HCT116 (cell line): ENCODE measurements around the gene APBB2. TPM values are rescaled to one million over a fixed set of nuclear protein-coding genes. Genes with fewer than 3 reads are reported as not detected.

ENCODE experiments used
- ATAC-seq: fragments of 200-7000 bp; cut with Tn5 transposase; 2 replicates; pipeline ENCODE4 v1.9.1; 2020; ENCODE audit warnings: mild to moderate bottlenecking, moderate library complexity
- BruUV-seq: library from RNA; stranded (reverse); fragments of 400-500 nt; replicated peaks from 2 replicates; lab custom pipeline; 2021; lab: Mats Ljungman, UMichigan
- CTCF ChIA-PET: fragments of 300-600 bp; sonication (Branson Sonifier 250); formaldehyde crosslinking; loops from one replicate; lab custom pipeline; 2021; ENCODE audit warnings: antibody characterized with exemption; lab: Charles Lee
- POLR2A ChIA-PET: fragments of 300-600, 350-600 bp; sonication (Branson Sonifier 250); formaldehyde crosslinking; loops from one replicate; lab custom pipeline; 2021; ENCODE audit warnings: antibody characterized with exemption; lab: Charles Lee
- RAD21 ChIA-PET, 2 experiments: fragments of 300-600 bp; sonication (Branson Sonifier 250); formaldehyde crosslinking; loops; one replicate each; lab custom pipeline; 2023; ENCODE audit warnings: low total read pairs in 2 of 2; ENCODE audit not compliant: uncharacterized antibody in 2 of 2, unreplicated experiment in 2 of 2, low non-redundant PET in 1 of 2; lab: Charles Lee
- DNase-seq: peaks from one replicate; pipeline ENCODE4 v3.0.0-alpha.2; 2010; ENCODE audit warnings: low read depth, low spot score
- H2AFZ ChIP-seq: fragments of 200-600 bp; shearing (Covaris generic), sonication (generic); 2 replicates; pipeline ENCODE4 v1.6.1; 2017; ENCODE audit warnings: low read depth, mixed run types, mixed read lengths, antibody characterized with exemption, low read length; ENCODE audit not compliant: poor library complexity, severe bottlenecking
- H3K27ac ChIP-seq: 2 replicates; pipeline ENCODE4 v1.5.1; 2012; ENCODE audit warnings: low read depth, low read length
- H3K27me3 ChIP-seq: fragments of 200-600 bp; sonication (generic); 2 replicates; pipeline ENCODE4 v1.6.1; 2016; ENCODE audit warnings: mixed run types, low read length, mixed read lengths; ENCODE audit not compliant: insufficient read depth
- H3K36me3 ChIP-seq, 2 experiments: fragments of 200-500 bp in 1 of 2; fragments of 200-600 bp in 1 of 2; sonication (Bioruptor generic) in 1 of 2; sonication (generic) in 1 of 2; 2 replicates each; pipeline versions ENCODE4 v1.5.1 to v1.6.1; 2014 to 2016; ENCODE audit warnings: low read length in 2 of 2, inconsistent platforms in 1 of 2, mixed read lengths in 1 of 2, mixed run types in 1 of 2; ENCODE audit not compliant: insufficient read depth in 2 of 2, control insufficient read depth in 1 of 2
- H3K4me1 ChIP-seq, 2 experiments: fragments of 200-600 bp in 1 of 2; sonication (generic) in 1 of 2; 2 replicates each; pipeline versions ENCODE4 v1.5.1 to v1.6.1; 2012 to 2017; ENCODE audit warnings: low read length in 2 of 2, inconsistent platforms in 1 of 2, mild to moderate bottlenecking in 1 of 2, mixed read lengths in 1 of 2, mixed run types in 1 of 2, moderate library complexity in 1 of 2; ENCODE audit not compliant: insufficient read depth in 2 of 2, control insufficient read depth in 1 of 2
- H3K4me2 ChIP-seq: fragments of 200-600 bp; sonication (generic); 2 replicates; pipeline ENCODE4 v1.6.1; 2017; ENCODE audit warnings: mixed run types, low read length, mixed read lengths
- H3K4me3 ChIP-seq, 2 experiments: fragments of 200-600 bp in 1 of 2; sonication (generic) in 1 of 2; replicated peaks in 1 of 2; 2 replicates each; pipeline ENCODE4 v1.5.1; 2011 to 2016; ENCODE audit warnings: low read length in 2 of 2, control low read depth in 1 of 2, low read depth in 1 of 2, mild to moderate bottlenecking in 1 of 2, mixed read lengths in 1 of 2, mixed run types in 1 of 2
- H3K79me2 ChIP-seq: fragments of 200-600 bp; sonication (generic); 2 replicates; pipeline ENCODE4 v1.6.1; 2017; ENCODE audit warnings: mild to moderate bottlenecking, mixed run types, low read length, moderate library complexity, mixed read lengths; ENCODE audit not compliant: insufficient read depth
- H3K9ac ChIP-seq: fragments of 200-600 bp; sonication (generic); 2 replicates; pipeline ENCODE4 v1.6.1; 2016; ENCODE audit warnings: low read length, mixed read lengths
- H3K9me2 ChIP-seq: fragments of 200-600 bp; sonication (generic), shearing (Covaris generic); 2 replicates; pipeline ENCODE4 v1.6.1; 2017; ENCODE audit warnings: mixed run types, mild to moderate bottlenecking, moderate library complexity; ENCODE audit not compliant: insufficient read depth
- H3K9me3 ChIP-seq, 2 experiments: fragments of 200-500 bp in 1 of 2; fragments of 200-600 bp in 1 of 2; sonication (Bioruptor generic) in 1 of 2; sonication (generic) in 1 of 2; 2 replicates each; pipeline ENCODE4 v1.6.1; 2014 to 2017; ENCODE audit warnings: low read length in 2 of 2, mixed read lengths in 2 of 2, inconsistent platforms in 1 of 2, low read depth in 1 of 2, mild to moderate bottlenecking in 1 of 2, mixed run types in 1 of 2, moderate library complexity in 1 of 2; ENCODE audit not compliant: control insufficient read depth in 1 of 2, insufficient read depth in 1 of 2
- H4K20me1 ChIP-seq: fragments of 200-600 bp; sonication (generic), shearing (Covaris generic); 2 replicates; pipeline ENCODE4 v1.6.1; 2017; ENCODE audit warnings: mixed run types, mild to moderate bottlenecking, moderate library complexity; ENCODE audit not compliant: insufficient read depth
- CBX3 ChIP-seq: IDR thresholded peaks from 2 replicates; pipeline ENCODE4 v1.6.1; 2012; ENCODE audit warnings: low read depth
- CEBPB ChIP-seq: IDR thresholded peaks from 2 replicates; pipeline ENCODE4 v1.6.1; 2012; ENCODE audit warnings: low read depth
- EGR1 ChIP-seq: IDR thresholded peaks from 2 replicates; pipeline ENCODE4 v1.6.1; 2012; ENCODE audit warnings: low read depth
- ELF1 ChIP-seq: IDR thresholded peaks from 2 replicates; pipeline ENCODE4 v1.6.1; 2012; ENCODE audit warnings: low read depth, borderline replicate concordance
- EZH2 ChIP-seq: fragments of 200-600 bp; sonication (generic); IDR thresholded peaks from 2 replicates; pipeline ENCODE4 v1.6.1; 2017; ENCODE audit warnings: antibody characterized with exemption, mixed run types
- EZH2phosphoT487 ChIP-seq: fragments of 200-600 bp; IDR thresholded peaks from 2 replicates; pipeline ENCODE4 v1.6.1; 2018; ENCODE audit warnings: antibody characterized with exemption, borderline replicate concordance
- FOSL1 ChIP-seq: IDR thresholded peaks from 2 replicates; pipeline ENCODE4 v1.6.1; 2012; ENCODE audit warnings: low read depth
- POLR2A ChIP-seq: IDR thresholded peaks from 2 replicates; pipeline ENCODE4 v1.7.0; 2011; ENCODE audit warnings: borderline replicate concordance; ENCODE audit not compliant: insufficient read depth, insufficient read length; ENCODE audit errors: extremely low read depth
- POLR2AphosphoS5 ChIP-seq: IDR thresholded peaks from 2 replicates; pipeline ENCODE4 v1.6.1; 2011; ENCODE audit warnings: mild to moderate bottlenecking, low read depth, low read length, moderate library complexity
- RAD21 ChIP-seq: IDR thresholded peaks from 2 replicates; pipeline ENCODE4 v1.6.1; 2012; ENCODE audit warnings: low read depth, mild to moderate bottlenecking
- SIN3A ChIP-seq: IDR thresholded peaks from 2 replicates; pipeline ENCODE4 v1.6.1; 2012; ENCODE audit warnings: low read depth
- SP1 ChIP-seq: IDR thresholded peaks from 2 replicates; pipeline ENCODE4 v1.6.1; 2012; ENCODE audit warnings: low read depth
- SRF ChIP-seq: IDR thresholded peaks from 2 replicates; pipeline ENCODE4 v1.6.1; 2012; ENCODE audit warnings: low read depth
- TCF7L2 ChIP-seq: IDR thresholded peaks from 2 replicates; pipeline ENCODE4 v1.7.0; 2011; ENCODE audit warnings: borderline replicate concordance, inconsistent platforms; ENCODE audit not compliant: insufficient read depth, insufficient read length; ENCODE audit errors: extremely low read depth
- YY1 ChIP-seq: IDR thresholded peaks from 2 replicates; pipeline ENCODE4 v1.6.1; 2011; ENCODE audit warnings: low read length, low read depth, moderate library complexity, mild to moderate bottlenecking; ENCODE audit not compliant: insufficient replicate concordance; ENCODE audit errors: extremely low read depth
- ZFX ChIP-seq: fragments of 450-650 bp; IDR thresholded peaks from 2 replicates; pipeline ENCODE4 v1.6.1; 2017
- intact Hi-C: fragments of 100-400 bp; cut with micrococcal nuclease; formaldehyde crosslinking; loops from 2 replicates; pipeline ENCODE4 v1.10.0; 2022
- total RNA-seq: library from RNA; stranded (reverse); gene quantifications from one replicate; pipeline ENCODE4 v1.2.1, GENCODE V29; 2021; ENCODE audit not compliant: unreplicated experiment
- TF ChIP-seq, protein P1 (sequence below): IDR thresholded peaks from 2 replicates; pipeline ENCODE4 v1.6.1; 2012; ENCODE audit warnings: low read depth

APBB2 gene
- total RNA-seq, 1 experiment from 2014 or later, result 72.5 TPM

DNA sequence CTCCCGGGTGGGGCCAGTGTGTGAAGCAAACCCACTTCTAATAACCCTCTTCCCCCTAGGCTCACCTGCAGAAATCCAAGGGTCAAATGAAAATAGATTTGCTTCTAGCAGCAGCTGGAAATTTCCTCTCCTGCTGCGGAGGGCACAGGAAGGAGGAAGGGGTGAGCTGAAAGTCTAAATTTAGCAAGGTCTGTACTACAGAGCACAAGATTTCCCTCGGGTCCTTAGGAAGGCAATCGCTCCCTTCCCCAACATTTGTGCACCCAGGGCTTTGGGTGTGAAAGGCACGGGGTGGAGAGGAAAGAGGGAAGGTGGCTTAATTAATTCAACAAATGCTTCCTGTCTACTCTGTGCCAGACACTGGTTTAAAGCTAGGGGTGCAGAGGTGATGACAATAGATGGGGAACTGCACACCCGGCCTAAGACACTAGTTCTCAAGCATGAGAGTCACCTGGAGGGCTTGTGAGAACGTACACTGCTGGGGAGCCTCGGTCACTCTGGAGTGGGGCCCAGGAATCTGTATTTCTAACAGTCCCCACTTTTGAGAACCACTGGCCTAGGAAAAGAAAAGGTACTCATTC, 260.2 kb downstream of the APBB2 start:
- no peak for ATAC-seq

More for the DNA sequence above, 260.2 kb downstream of the APBB2 start:
- RAD21 ChIA-PET, result no interaction called here
- BruUV-seq, result no TSS peak
- Histone ChIP-seq H4K20me1 (no peaks in the 10 kb centered on the region), H3K79me2 (peaks cover 5% of the 10 kb centered on the region; the same call in 1 of the 2 replicates), H3K9ac (no peak overlapping the region), H3K36me3 (no peaks in the 10 kb centered on the region; a peak in 1 of 4 replicates), H3K4me2 (no peak overlapping the region), H3K27me3 (no peaks in the 10 kb centered on the region), H3K4me3 (no peak overlapping the region), H2AFZ (no peak overlapping the region), H3K27ac (no peak overlapping the region), H3K9me3 (no peaks in the 10 kb centered on the region)
- intact Hi-C loops, result no loop called here
- CTCF ChIA-PET, result interaction anchor here (1.6 kb wide), 1 partner anchor 22 kb away, joined by 4 read pairs; no protein-coding TSS in a partner anchor
- POLR2A ChIA-PET, result no interaction called here
- DNase-seq, result no peak
- no peak for TF ChIP-seq ELF1
- no peak for TF ChIP-seq SP1
- TF ChIP-seq SRF, result no peak
- no peak for TF ChIP-seq TCF7L2
- no peak for TF ChIP-seq POLR2AphosphoS5
- TF ChIP-seq POLR2A, result no peak
- TF ChIP-seq YY1, result no peak
- TF ChIP-seq CEBPB, result no peak
- no peak for TF ChIP-seq RAD21
- TF ChIP-seq CBX3, result no peak
- no peak for TF ChIP-seq ZFX
- TF ChIP-seq EGR1, result no peak
- TF ChIP-seq SIN3A, result no peak
- no peak for TF ChIP-seq EZH2
- no peak for TF ChIP-seq FOSL1
- TF ChIP-seq, protein P1, sequence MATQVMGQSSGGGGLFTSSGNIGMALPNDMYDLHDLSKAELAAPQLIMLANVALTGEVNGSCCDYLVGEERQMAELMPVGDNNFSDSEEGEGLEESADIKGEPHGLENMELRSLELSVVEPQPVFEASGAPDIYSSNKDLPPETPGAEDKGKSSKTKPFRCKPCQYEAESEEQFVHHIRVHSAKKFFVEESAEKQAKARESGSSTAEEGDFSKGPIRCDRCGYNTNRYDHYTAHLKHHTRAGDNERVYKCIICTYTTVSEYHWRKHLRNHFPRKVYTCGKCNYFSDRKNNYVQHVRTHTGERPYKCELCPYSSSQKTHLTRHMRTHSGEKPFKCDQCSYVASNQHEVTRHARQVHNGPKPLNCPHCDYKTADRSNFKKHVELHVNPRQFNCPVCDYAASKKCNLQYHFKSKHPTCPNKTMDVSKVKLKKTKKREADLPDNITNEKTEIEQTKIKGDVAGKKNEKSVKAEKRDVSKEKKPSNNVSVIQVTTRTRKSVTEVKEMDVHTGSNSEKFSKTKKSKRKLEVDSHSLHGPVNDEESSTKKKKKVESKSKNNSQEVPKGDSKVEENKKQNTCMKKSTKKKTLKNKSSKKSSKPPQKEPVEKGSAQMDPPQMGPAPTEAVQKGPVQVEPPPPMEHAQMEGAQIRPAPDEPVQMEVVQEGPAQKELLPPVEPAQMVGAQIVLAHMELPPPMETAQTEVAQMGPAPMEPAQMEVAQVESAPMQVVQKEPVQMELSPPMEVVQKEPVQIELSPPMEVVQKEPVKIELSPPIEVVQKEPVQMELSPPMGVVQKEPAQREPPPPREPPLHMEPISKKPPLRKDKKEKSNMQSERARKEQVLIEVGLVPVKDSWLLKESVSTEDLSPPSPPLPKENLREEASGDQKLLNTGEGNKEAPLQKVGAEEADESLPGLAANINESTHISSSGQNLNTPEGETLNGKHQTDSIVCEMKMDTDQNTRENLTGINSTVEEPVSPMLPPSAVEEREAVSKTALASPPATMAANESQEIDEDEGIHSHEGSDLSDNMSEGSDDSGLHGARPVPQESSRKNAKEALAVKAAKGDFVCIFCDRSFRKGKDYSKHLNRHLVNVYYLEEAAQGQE, result no peak
- TF ChIP-seq EZH2phosphoT487, result no peak
- TF ChIP-seq, all 23 proteins: peak for 0
- no peaks in the 10 kb centered on the region for H3K4me1 ChIP-seq
- no peaks in the 10 kb centered on the region for H3K9me2 ChIP-seq
